ENCODE results near the gene CHRM4.

The CHRM4 gene

GRCh38 chr11:46346886-46347636, 44.5 kb downstream of the CHRM4 start, which contains the start of gene DGKZ:
Gene DGKZ, plus strand, starts transcription at chr11:46347463. Its CDS starts 197 bp downstream, at chr11:46347660.
- peak; percentile 75 for DNase-seq

- no peak for DNase-seq
Measured at GRCh38 chr11:46345881-46346484, 45.6 kb downstream of the CHRM4 start.

- no peak for DNase-seq
Measured at GRCh38 chr11:46345131-46345597, 46.4 kb downstream of the CHRM4 start.

GRCh38 chr11:46343520-46343919, 48.1 kb downstream of the CHRM4 start:
- DNase-seq, result no peak

GRCh38 chr11:46342239-46342638, 49.3 kb downstream of the CHRM4 start:
- DNase-seq, result no peak

- DNase-seq, result no peak
Measured at GRCh38 chr11:46341454-46341853, 50.1 kb downstream of the CHRM4 start.

- no peak for DNase-seq
Measured at GRCh38 chr11:46339816-46340215, 51.8 kb downstream of the CHRM4 start.

GRCh38 chr11:46338988-46339666, 52.4 kb downstream of the CHRM4 start:
- no peak for DNase-seq

- no peak for DNase-seq
Measured at GRCh38 chr11:46338636-46338987, 53.0 kb downstream of the CHRM4 start.

- no peak for DNase-seq
Measured at GRCh38 chr11:46337626-46338345, 53.8 kb downstream of the CHRM4 start.

GRCh38 chr11:46336563-46337180, 54.9 kb downstream of the CHRM4 start:
- DNase-seq, result no peak

- DNase-seq, result no peak
Measured at GRCh38 chr11:46335890-46336562, 55.5 kb downstream of the CHRM4 start.

- DNase-seq, result no peak
Measured at GRCh38 chr11:46335271-46335670, 56.3 kb downstream of the CHRM4 start.

GRCh38 chr11:46334211-46334610, 57.4 kb downstream of the CHRM4 start:
- DNase-seq, result no peak

Measured in HCEC 1CT (cell line).